Measurements from ENCODE around the gene PLLP.

- no peak for TF ChIP-seq CTCF (IDR thresholded peaks at IDR 0.05)
- no peak for TF ChIP-seq POLR2A (IDR thresholded peaks at IDR 0.05)
Observed at GRCh38 chr16:57333402-57333801, 48.9 kb upstream of the PLLP start.
